ENCODE data around the gene MMP24. TPM values are rescaled to one million over a fixed set of nuclear protein-coding genes. Genes with fewer than 3 reads are reported as not detected.
A peak's percentile ranks its signal among the peaks of the same experiment; 100 is the strongest.
"Not testable (repeated sequence)": the region's sequence is repeated elsewhere in the genome, so short reads cannot be mapped to it uniquely, and the experiment has no call there.

Gene MMP24
- total RNA-seq, 4 donors from 2014 or later, result 0.32 to 4.5 (median 0.61) TPM

DNA sequence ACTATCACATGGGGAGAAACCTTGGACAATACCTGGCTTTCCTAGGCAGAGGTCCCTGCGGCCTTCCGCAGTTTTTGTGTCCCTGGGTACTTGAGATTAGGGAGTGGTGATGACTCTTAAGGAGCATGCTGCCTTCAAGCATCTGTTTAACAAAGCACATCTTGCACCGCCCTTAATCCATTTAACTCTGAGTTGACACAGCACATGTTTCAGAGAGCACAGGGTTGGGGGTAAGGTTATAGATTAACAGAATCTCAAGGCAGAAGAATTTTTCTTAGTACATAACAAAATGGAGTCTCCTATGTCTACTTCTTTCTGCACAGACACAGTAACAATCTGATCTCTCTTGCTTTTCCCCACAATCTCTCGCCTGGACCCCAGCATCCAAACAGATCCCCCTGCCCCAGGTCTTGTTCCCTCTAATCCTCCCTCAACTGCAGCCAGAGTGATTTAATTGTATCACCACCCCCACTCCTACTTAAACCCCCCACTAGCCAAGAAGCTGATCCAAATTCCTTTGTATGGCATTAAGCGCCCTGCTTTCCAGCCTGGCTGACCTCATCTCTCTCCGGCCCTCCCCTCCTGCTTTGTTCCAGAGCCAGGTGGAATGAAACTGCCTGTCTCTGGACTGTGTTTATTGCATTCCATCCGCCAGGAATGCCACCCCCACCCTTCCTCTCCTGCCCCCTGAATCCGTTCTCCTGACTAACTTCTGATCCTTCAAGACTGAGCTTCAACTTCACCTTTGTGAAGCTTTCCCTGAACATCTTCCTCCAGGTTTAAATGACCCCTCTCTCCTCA lies 36.4 kb downstream of the MMP24 start:
- peak; percentile 55 for DNase-seq
- peak in 1 of 3 donors; percentile 57 for TF ChIP-seq POLR2AphosphoS5 (IDR thresholded peaks at IDR 0.05)
- TF ChIP-seq, protein P1, sequence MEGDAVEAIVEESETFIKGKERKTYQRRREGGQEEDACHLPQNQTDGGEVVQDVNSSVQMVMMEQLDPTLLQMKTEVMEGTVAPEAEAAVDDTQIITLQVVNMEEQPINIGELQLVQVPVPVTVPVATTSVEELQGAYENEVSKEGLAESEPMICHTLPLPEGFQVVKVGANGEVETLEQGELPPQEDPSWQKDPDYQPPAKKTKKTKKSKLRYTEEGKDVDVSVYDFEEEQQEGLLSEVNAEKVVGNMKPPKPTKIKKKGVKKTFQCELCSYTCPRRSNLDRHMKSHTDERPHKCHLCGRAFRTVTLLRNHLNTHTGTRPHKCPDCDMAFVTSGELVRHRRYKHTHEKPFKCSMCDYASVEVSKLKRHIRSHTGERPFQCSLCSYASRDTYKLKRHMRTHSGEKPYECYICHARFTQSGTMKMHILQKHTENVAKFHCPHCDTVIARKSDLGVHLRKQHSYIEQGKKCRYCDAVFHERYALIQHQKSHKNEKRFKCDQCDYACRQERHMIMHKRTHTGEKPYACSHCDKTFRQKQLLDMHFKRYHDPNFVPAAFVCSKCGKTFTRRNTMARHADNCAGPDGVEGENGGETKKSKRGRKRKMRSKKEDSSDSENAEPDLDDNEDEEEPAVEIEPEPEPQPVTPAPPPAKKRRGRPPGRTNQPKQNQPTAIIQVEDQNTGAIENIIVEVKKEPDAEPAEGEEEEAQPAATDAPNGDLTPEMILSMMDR (IDR thresholded peaks at IDR 0.05), result peak in 1 of 5 experiments; percentile 18
- H3K27me3 ChIP-seq; intact Hi-C loops (cut with DNase I; ENCODE audit: low total_unique reads); H3K36me3 ChIP-seq; H3K9me3 ChIP-seq; H3K4me3 ChIP-seq: not testable (repeated sequence)
- 0 to 43% methylated on average over 1 to 5 of the region's 8 CpGs for WGBS, 2 donors (ENCODE audit: low coverage in 1 of 2)
- Histone ChIP-seq H3K4me1 (peaks cover 10 to 15% (median 14%) of the 10 kb centered on the region in 4 donors), H3K27ac (peak overlapping the region; percentile 53 to 76 (median 73))
- in situ Hi-C loops (cut with MboI; ENCODE audit: low pct_ligation_motif_present in 1 of 4, low pct_unique_long_range_greater_than_20kb in 1 of 4, low sequenced_read_pairs in 3 of 4), result loop anchor here in 2 of 4 donors (10.0 to 25.0 kb wide), 2 partner anchors 118 to 426 kb away; partner anchors contain the start of genes EDEM2 (in 1 of the 2) and NCOA6 (in 1 of the 2)

DNA sequence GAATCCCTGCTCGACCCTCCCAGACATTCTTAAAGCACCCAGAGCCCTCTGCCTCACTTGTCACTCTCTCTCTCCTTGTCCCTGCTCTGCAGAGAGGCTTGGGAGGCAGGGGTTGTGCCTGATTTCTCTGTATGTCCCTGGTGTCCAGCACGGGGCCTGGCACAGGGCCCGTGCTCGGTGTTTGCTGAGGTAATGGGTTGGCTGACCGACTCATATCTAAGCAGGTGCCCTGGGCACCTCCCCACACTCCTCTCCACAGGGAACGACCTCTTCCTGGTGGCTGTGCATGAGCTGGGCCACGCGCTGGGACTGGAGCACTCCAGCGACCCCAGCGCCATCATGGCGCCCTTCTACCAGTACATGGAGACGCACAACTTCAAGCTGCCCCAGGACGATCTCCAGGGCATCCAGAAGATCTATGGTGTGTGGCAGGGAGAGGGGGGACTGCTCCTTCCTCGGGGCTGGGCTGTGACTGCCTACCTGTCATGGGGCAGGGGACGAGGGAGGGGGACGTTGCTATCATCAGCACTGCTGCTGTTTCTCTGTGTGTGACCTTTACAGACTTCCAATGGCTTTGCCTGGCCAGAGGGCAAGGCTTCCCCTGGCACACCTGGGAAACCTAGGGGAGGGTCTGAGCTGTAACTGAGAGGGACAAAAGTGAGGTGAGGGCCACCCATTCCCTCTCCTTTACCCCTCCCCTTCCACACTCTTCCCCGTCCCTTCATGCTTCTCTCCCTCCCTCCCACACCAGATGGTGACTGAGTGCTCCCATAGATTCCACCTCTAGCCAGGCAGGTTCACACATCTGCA lies 37.2 kb downstream of the MMP24 start:
- Histone ChIP-seq H3K36me3 (no peaks in the 10 kb centered on the region), H3K4me3 (no peak overlapping the region), H3K9me3 (no peaks in the 10 kb centered on the region), H3K27ac (peak overlapping the region; percentile 53 to 76 (median 73)), H3K4me1 (peaks cover 10 to 18% (median 14%) of the 10 kb centered on the region in 4 donors), H3K27me3 (no peaks in the 10 kb centered on the region)
- intact Hi-C loops (cut with DNase I; ENCODE audit: low total_unique reads), result no loop called here
- WGBS, 2 donors (ENCODE audit: low coverage in 1 of 2), result 0 to 66% methylated on average over 1 to 17 of the region's 17 CpGs
- TF ChIP-seq, protein P1 (IDR thresholded peaks at IDR 0.05), result no peak
- no peak for TF ChIP-seq POLR2AphosphoS5 (IDR thresholded peaks at IDR 0.05)
- TF ChIP-seq EP300 (IDR thresholded peaks at IDR 0.05; ENCODE audit: low read depth), result no peak
- no peak for TF ChIP-seq POLR2A (IDR thresholded peaks at IDR 0.05)
- DNase-seq, result no peak
- in situ Hi-C loops (cut with MboI; ENCODE audit: low pct_ligation_motif_present in 1 of 4, low pct_unique_long_range_greater_than_20kb in 1 of 4, low sequenced_read_pairs in 3 of 4), result loop anchor here in 2 of 4 donors (10.0 to 25.0 kb wide), 2 partner anchors 119 to 426 kb away; partner anchors contain the start of genes EDEM2 (in 1 of the 2) and NCOA6 (in 1 of the 2)

DNA sequence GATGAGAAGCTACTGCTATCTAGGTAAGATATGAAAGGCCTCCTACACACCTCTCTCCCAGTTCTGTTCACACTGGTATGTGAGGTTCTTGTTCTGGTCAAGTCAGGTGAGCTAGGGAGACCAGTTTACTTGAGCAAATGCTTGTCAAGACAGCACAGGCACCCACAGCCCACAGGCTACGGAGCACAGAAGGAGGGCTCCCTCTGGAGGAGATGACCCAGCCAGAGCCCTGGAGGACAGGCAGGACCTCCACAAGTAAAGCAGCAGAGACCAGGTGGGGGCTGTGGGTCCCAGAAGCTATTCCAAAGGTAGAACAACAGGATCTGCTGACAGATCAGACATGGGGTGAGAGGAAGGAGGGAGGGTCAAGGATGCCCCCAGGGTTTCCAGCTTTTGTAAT lies 38.3 kb downstream of the MMP24 start:
- Histone ChIP-seq H3K36me3 (no peaks in the 10 kb centered on the region), H3K4me1 (peaks cover 10 to 28% (median 16%) of the 10 kb centered on the region in 4 donors), H3K27ac (no peak overlapping the region), H3K9me3 (no peaks in the 10 kb centered on the region), H3K27me3 (no peaks in the 10 kb centered on the region), H3K4me3 (no peak overlapping the region)
- WGBS, 2 donors (ENCODE audit: low coverage in 1 of 2), result 55% methylated on average over 1 of the region's 1 CpG; no CpG with 5 or more reads in 1 of the 2 donors
- in situ Hi-C loops (cut with MboI; ENCODE audit: low pct_ligation_motif_present in 1 of 4, low pct_unique_long_range_greater_than_20kb in 1 of 4, low sequenced_read_pairs in 3 of 4), result loop anchor here in 2 of 4 donors (10.0 to 25.0 kb wide), 2 partner anchors 120 to 427 kb away; partner anchors contain the start of genes EDEM2 (in 1 of the 2) and NCOA6 (in 1 of the 2)
- no peak for DNase-seq
- TF ChIP-seq, protein P1 (IDR thresholded peaks at IDR 0.05), result no peak
- TF ChIP-seq POLR2A (IDR thresholded peaks at IDR 0.05) (no peak), POLR2AphosphoS5 (IDR thresholded peaks at IDR 0.05) (no peak), EP300 (IDR thresholded peaks at IDR 0.05; ENCODE audit: low read depth) (no peak)
- intact Hi-C loops (cut with DNase I; ENCODE audit: low total_unique reads), result no loop called here

DNA sequence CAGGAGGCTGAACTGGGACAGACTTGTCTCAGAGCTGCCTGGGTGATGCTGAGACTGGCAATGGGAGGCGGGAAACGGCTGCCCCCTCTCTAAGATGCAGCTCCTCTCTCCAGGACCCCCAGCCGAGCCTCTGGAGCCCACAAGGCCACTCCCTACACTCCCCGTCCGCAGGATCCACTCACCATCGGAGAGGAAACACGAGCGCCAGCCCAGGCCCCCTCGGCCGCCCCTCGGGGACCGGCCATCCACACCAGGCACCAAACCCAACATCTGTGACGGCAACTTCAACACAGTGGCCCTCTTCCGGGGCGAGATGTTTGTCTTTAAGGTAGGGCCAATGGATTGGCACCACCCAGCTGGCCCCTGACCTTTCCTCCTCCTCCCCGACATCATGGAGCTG lies 40.6 kb downstream of the MMP24 start:
- Histone ChIP-seq H3K9me3 (no peaks in the 10 kb centered on the region), H3K36me3 (no peaks in the 10 kb centered on the region), H3K4me1 (peaks cover 10 to 29% (median 17%) of the 10 kb centered on the region in 4 donors), H3K27ac (no peak overlapping the region), H3K4me3 (no peak overlapping the region), H3K27me3 (no peaks in the 10 kb centered on the region)
- 95% methylated on average over 16 of the region's 16 CpGs; no CpG with 5 or more reads in 1 of the 2 donors for WGBS, 2 donors (ENCODE audit: low coverage in 1 of 2)
- in situ Hi-C loops (cut with MboI; ENCODE audit: low pct_ligation_motif_present in 1 of 4, low pct_unique_long_range_greater_than_20kb in 1 of 4, low sequenced_read_pairs in 3 of 4), result loop anchor here in 2 of 4 donors (10.0 to 25.0 kb wide), 2 partner anchors 122 to 430 kb away; partner anchors contain the start of genes EDEM2 (in 1 of the 2) and NCOA6 (in 1 of the 2)
- DNase-seq, result no peak
- no peak for TF ChIP-seq EP300 (IDR thresholded peaks at IDR 0.05; ENCODE audit: low read depth)
- TF ChIP-seq POLR2A (IDR thresholded peaks at IDR 0.05), result no peak
- intact Hi-C loops (cut with DNase I; ENCODE audit: low total_unique reads), result no loop called here
